UCSD-AML1 (cell line): ENCODE results near the gene HEMK1.

Experiments
- DNase-seq: peaks from one replicate; lab custom pipeline; 2025; ENCODE audit not compliant: unreplicated experiment; lab: John Stamatoyannopoulos, UW

Gene HEMK1

GRCh38 chr3:50542177-50543034 is 26.9 kb upstream of the HEMK1 start:
- peak; percentile 58 for DNase-seq

GRCh38 chr3:50545781-50546180 is 23.5 kb upstream of the HEMK1 start:
- DNase-seq, result no peak

GRCh38 chr3:50549226-50549625 is 20.1 kb upstream of the HEMK1 start:
- DNase-seq, result no peak

GRCh38 chr3:50550079-50550736 is 19.1 kb upstream of the HEMK1 start:
- peak; percentile 56 for DNase-seq

- DNase-seq, result no peak
These were observed 18.2 kb upstream of the HEMK1 start for GRCh38 chr3:50551054-50551659.

DNA sequence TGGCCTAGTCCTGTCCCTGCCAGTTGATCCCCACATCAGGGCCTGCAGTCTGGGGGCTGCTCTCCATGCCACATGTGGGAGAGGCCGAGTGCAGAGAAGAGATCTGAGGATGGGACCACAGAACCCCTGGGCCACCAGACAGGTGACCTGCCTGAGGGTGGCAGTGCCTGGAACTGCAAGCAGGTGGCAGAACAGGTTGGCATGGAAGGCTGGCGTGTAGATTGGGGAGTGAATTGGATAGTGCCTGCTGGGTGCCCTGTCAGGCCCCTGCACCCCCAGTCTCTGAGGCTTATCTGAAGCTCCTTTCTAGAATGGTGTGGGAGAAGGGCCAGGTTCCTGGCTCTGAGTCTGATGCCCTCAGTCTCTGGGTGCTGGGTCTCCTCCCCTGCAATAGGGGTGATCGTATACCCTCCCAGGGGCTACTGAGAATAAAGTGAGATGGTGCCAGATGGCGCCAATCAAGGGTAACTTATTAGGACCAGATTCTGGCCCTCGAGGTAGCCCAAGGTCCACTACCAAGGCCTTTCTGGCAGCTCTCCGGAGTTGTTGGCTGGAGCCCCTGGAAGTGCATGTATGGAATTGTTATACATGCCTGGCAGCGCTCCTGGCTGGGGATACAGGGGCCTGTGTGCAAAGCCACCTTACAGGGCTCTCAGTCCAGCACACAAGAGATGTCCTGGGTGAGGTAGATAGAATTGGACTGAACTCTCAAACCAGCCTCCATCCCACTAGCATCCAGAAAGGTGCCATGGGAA is 17.5 kb upstream of the HEMK1 start:
- no peak for DNase-seq

GRCh38 chr3:50552598-50552997 is 16.7 kb upstream of the HEMK1 start:
- DNase-seq, result no peak

DNA sequence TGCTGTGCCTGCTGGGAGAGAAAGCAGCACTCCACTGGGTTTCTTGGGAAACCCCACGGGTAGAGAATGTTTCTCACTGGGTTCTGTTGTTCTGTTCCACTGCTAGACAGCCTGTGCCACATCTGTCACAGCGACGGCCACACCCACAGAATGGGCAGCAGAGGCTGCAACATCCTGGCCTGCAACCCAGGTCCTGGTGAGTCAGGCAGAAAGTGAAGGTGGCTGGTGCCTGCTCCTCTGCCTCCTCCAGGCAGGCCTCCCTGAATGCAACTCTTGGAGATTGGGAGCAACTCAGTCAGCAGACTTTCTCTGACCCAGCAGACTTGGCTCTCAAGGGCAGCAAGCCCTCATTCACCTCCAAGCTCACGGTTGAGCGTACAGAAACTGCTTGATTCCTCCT is 14.8 kb upstream of the HEMK1 start:
- DNase-seq, result no peak

- no peak for DNase-seq
These were observed 12.2 kb upstream of the HEMK1 start for GRCh38 chr3:50557106-50557505.

GRCh38 chr3:50557915-50558314 is 11.4 kb upstream of the HEMK1 start:
- no peak for DNase-seq

DNA sequence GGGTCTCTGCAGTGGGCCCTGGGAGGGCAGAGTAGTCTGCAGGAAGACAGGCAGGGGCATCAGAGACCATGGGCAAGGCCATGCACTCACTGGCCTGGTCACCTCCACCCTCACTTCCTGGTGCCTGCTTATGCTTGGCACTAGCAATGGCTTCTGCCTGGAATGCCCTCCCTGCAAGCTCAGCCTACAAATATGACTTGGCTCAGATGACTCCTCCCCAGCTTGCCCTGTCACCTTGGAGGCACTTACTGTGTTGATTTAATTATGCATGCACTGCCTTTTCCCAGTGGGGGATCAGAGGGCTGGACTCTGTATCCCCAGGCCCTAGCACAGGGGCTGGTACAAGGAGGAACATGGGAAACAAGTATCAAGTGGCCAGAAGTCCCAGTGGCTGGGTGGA is 9.6 kb upstream of the HEMK1 start:
- DNase-seq, result no peak

DNA sequence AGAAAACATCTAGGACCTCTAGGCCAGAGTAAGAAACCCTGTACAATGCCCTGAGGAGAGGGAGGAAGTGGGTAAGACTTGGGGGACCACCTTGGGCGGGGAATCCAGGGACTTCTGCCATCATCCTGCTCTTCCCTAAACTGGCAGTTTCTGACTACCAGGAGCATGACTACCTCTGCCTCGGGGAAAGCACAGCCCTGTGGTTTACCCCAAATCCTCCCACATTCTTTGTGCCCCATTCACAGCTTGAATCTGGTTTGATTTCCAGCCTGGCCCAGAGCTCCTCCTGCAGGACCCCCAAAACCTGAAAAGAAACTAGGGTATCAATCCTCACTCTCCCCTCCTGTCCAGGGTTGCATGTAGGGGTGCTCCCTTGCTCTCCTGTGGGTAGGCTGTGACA is 6.5 kb upstream of the HEMK1 start:
- no peak for DNase-seq

GRCh38 chr3:50563867-50564266 is 5.5 kb upstream of the HEMK1 start:
- DNase-seq, result no peak

DNA sequence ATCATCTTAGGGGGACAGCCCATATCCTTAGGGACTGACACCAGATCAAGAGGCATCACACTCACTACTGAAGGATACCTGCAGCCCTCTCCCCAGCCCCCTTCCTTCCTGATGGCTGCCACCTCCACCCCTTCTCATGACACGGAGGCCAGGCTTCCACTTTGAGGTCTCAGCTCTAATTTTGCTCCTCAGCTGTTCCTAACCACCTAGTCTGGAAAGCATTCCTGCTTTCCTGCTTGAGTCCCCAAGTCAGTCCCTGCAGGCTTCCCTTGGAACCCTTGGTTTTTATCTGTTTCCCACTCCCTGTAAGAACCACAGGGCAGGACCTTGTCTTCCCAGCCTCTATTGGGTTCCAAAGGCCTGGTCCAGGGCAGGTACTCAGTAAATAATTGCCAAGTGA is 5.0 kb upstream of the HEMK1 start:
- no peak for DNase-seq

DNA sequence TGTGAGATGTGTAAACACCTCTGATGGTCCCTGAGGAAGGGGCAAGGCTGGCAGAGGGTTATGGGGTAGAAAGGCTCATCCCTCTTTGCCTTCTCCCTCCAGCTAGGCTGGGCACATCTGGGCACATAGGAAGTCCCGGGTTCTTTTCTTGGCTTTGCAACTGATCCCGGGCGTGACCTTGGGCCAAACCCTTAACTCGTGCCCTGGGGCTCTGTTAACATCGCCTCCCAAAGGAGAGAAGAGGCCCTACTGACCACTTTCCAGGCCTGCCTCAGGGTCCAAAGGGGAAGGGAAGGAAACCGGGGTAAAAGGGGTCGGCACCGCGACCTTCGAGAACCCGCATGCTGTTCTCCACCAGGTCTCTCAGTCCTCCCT is 2.3 kb upstream of the HEMK1 start:
- no peak for DNase-seq

- no peak for DNase-seq
These were observed 1.7 kb upstream of the HEMK1 start, which contains the start of gene C3orf18 for GRCh38 chr3:50567386-50568167. Gene C3orf18, minus strand, starts transcription at chr3:50567747. Its CDS starts 2,048 bp downstream, at chr3:50565699.

DNA sequence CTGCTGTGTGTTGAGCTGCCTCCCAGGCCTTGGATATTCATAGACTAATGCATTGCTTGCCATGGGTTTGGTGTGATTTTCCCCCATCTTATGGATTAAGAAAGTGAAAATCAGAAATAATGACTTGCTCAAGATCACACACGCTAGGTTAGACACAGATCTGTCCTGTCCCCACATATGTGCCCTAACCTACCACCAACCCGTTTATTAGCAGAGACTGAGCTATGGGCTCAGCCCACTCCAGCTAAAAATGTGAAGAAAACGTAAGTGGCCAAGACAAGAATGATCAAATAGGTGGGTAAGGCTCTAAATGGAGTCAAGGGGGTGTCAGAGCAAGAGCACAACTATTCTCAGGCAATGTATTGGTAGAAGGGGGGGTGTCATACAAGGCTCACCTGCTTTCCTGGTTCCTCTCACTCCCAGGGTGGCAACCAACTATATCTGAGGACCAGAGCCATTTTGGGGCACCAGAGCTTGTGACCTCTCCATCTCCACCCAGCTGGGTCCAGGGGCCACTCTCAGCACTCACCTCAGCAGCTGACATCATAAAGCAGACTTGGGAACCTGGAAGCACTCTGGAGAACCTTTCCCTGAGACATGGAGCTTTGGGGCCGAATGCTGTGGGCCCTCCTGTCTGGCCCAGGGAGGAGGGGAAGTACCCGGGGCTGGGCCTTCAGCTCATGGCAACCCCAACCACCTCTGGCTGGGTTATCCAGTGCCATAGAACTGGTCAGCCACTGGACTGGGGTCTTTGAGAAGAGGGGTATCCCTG is 1.4 kb downstream of the HEMK1 start:
- DNase-seq, result no peak

GRCh38 chr3:50571486-50571885 is 2.2 kb downstream of the HEMK1 start:
- DNase-seq, result no peak

GRCh38 chr3:50572158-50572557 is 2.8 kb downstream of the HEMK1 start:
- DNase-seq, result peak; percentile 80
